Adrenal gland (tissue), 12 donors: ENCODE results near the gene COL6A3. TPM values are rescaled to one million over a fixed set of nuclear protein-coding genes. Genes with fewer than 3 reads are reported as not detected.

ENCODE experiments used
- DNase-seq, 7 donors: peaks; one replicate each; pipeline ENCODE4 v3.0.0-alpha.2; 2019 to 2020
- H3K27ac ChIP-seq, 5 donors: fragments of 200-600 bp; sonication (generic) in 4 of 5; 1 replicate in 3 of 5; 2 replicates in 2 of 5; pipeline versions ENCODE4 v1.5.1 to v1.8.0; 2016 to 2020; ENCODE audit warnings: mild to moderate bottlenecking in 1 of 5
- H3K27me3 ChIP-seq: fragments of 200-600 bp; 2 replicates; pipeline ENCODE4 v1.8.0; 2021
- H3K36me3 ChIP-seq, 2 donors: fragments of 200-600 bp; replicated peaks in 1 of 2; 1 replicate in 1 of 2; 2 replicates in 1 of 2; pipeline versions ENCODE4 v1.5.1 to v1.8.0; 2018 to 2022
- H3K4me1 ChIP-seq, 2 donors: fragments of 200-600 bp; replicated peaks in 1 of 2; 1 replicate in 1 of 2; 2 replicates in 1 of 2; pipeline versions ENCODE4 v1.5.1 to v1.8.0; 2018 to 2021
- H3K4me3 ChIP-seq, 4 donors: fragments of 200-600 bp; sonication (generic) in 3 of 4; one replicate each; pipeline ENCODE4 v1.5.1; 2016 to 2018
- H3K9me3 ChIP-seq, 3 donors: fragments of 200-600 bp; sonication (generic) in 1 of 3; replicated peaks in 1 of 3; 1 replicate in 2 of 3; 2 replicates in 1 of 3; pipeline versions ENCODE4 v1.5.1 to v1.8.0; 2016 to 2021
- CTCF ChIP-seq, 6 experiments: fragments of 450-650 bp in 4 of 6; fragments of 200-600 bp in 2 of 6; sonication (generic) in 1 of 6; IDR thresholded peaks; 1 replicate in 5 of 6; 2 replicates in 1 of 6; pipeline versions ENCODE4 v1.5.1 to v1.8.0; 2016 to 2021; ENCODE audit warnings: antibody characterized with exemption in 6 of 6, mild to moderate bottlenecking in 2 of 6, moderate library complexity in 1 of 6
- POLR2A ChIP-seq, 2 donors: fragments of 450-650 bp; IDR thresholded peaks; one replicate each; pipeline ENCODE4 v1.6.1; 2017; ENCODE audit warnings: antibody characterized with exemption in 2 of 2, mild to moderate bottlenecking in 2 of 2, moderate library complexity in 1 of 2
- WGBS, 4 donors: extraction: QIAGEN DNeasy Blood & Tissue Kit in 2 of 4; methylation state at CpG; one replicate each; pipeline versions ENCODE4 v1.1.5 to v1.1.7; 2013 to 2017; 5-methylcytosine and 5-hydroxymethylcytosine counted together
- intact Hi-C, 2 donors: fragments of 100-400 bp; cut with DNase I; formaldehyde crosslinking; loops; one replicate each; pipeline versions ENCODE4 v1.14.1 to v1.15.0; 2022 to 2023
- polyA plus RNA-seq, 3 donors: library from polyadenylated mRNA; stranded (reverse); fragments of 200-250 nt in 2 of 3; fragments of 350-450 nt in 1 of 3; fragmentation: Illumina TruSeq in 1 of 3; extraction: RNeasy Lipid Tissue Mini Kit (QIAGEN cat#74804) in 1 of 3; gene quantifications; one replicate each; pipeline ENCODE4 v1.2.3, GENCODE V29; 2013 to 2014
- total RNA-seq, 9 donors: library from RNA; depleted of rRNA in 4 of 9; stranded (reverse); fragments of >200 nt in 4 of 9; fragments of 120-200 nt in 1 of 9; fragmentation: NEBNext Ultra II Directional in 1 of 9; extraction: Animal tissue kit (Norgen Biotek cat#: 25700) in 1 of 9; gene quantifications; one replicate each; pipeline versions ENCODE4 v1.1.0 to v1.2.4, GENCODE V29; 2013 to 2023
- donor health status: healthy with polysubstance abuse.
- donor health status: Bipolar disorder and iron deficiency.
- donor health status: DM: yes; HTN: yes; CAD: no.
- donor health status: DM: no; HTN: no; CAD: no.
- donor health status: DM: no; HTN: no; CAD: no.
- donor health status: DM: yes; HTN: yes; CAD: no.

COL6A3 gene
- total and polyA plus RNA-seq, 12 donors = 15.5 to 69.4 (median 33.1) TPM

DNA sequence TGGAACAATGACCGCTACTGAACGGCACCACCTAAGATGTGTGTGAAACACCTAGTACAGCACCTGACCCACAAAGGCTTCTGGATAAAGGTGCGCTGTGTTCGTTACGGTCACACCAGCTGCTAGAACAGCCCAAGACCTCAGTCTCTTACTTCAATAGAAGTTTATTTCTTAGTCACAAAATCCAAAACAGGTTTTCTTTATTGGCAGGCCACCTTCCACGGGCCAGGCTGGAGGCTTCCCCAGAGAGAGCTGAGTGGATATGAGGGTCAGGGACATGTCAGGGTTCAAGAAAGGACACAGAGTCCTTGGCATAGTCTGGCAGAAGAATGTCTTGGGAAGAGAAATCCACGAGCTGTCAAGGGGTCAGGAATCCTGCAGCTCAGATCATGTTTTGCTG lies 92.2 kb downstream of the COL6A3 start:
- Histone ChIP-seq H3K9me3 (no peaks in the 10 kb centered on the region), H3K4me3 (no peak overlapping the region), H3K27me3 (no peaks in the 10 kb centered on the region), H3K36me3 (no peaks in the 10 kb centered on the region), H3K27ac (peak overlapping the region in 2 of 5 donors; percentile 29 to 39), H3K4me1 (no peaks in the 10 kb centered on the region)
- intact Hi-C loops = no loop called here
- DNase-seq = no peak
- TF ChIP-seq POLR2A (IDR thresholded peaks at IDR 0.05) (no peak), CTCF (IDR thresholded peaks at IDR 0.05) (no peak)
- 70 to 81% (median 76%) methylated on average over 7 of the region's 7 CpGs for WGBS, 4 donors

DNA sequence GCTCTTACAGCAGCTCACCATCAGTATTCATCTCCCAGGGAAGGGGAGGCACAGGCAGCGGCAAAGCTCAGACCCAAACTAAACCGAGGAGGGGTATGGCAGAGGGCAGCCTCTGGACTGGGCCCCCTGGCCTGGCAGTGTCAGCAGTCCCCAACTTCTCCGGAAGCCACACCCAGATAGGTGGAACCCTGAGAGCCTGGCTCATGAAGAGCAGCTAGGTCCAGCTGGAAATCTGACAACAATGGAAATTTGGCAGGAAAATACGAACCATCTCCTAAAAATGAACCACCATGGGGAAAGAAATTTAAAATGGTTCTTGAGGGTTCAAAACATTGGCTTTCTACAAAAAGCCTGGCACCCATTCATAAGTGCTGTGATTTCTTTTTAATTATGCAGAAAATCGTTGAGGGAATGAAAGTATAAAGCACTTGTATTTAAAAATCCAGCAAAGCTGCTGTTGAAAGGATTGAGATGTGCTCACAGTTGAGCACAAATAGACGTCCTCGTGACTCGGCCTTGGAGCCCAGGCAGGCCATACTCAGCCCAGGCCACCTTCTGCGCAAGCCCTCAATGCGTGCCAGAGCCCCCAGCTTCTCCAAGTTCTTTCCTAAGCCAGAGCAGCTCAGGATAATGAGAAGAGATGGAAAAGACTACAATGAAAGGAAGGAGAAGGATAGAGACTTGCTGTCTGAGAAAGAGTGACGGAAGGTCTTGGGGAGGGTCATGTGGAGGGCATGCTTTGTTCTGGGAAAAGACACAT lies 93.0 kb downstream of the COL6A3 start:
- H3K9me3 ChIP-seq = no peaks in the 10 kb centered on the region
- WGBS, 4 donors = 73 to 84% (median 80%) methylated on average over 11 of the region's 11 CpGs
- DNase-seq = no peak

DNA sequence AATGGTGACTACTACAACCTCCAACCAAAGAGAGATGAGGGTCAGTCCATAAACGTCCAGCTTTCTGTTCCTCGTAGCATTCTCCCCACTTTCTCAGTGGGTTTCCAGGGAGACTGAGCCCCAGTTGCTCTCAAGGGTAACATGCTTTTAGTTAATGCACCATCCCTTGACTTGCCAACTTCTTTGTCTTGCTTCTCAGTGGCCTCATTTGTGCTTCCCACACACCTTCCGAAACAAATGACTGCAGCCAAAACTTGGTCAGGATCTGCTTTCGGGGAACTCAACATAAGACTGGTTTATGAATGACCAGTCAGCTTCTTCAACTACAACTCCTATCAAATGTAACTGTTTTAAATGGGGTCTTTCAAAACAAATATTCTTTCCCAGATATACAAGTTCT lies 94.1 kb downstream of the COL6A3 start:
- H3K4me1 ChIP-seq = peaks cover 5 to 9% of the 10 kb centered on the region in 2 donors
- no peak for TF ChIP-seq CTCF (IDR thresholded peaks at IDR 0.05)
- no peak for TF ChIP-seq POLR2A (IDR thresholded peaks at IDR 0.05)
- intact Hi-C loops = loop anchor here (10.0 kb wide), 3 partner anchors 115 to 145 kb away; no protein-coding TSS in a partner anchor
- no peak overlapping the region for H3K4me3 ChIP-seq
- H3K27me3 ChIP-seq = no peaks in the 10 kb centered on the region
- no peak overlapping the region for H3K27ac ChIP-seq
- no peaks in the 10 kb centered on the region for H3K9me3 ChIP-seq
- H3K36me3 ChIP-seq = no peaks in the 10 kb centered on the region
- no peak for DNase-seq
- 90 to 93% (median 91%) methylated on average over 4 of the region's 4 CpGs for WGBS, 4 donors

More for the DNA sequence above, 93.0 kb downstream of the COL6A3 start:
- no peaks in the 10 kb centered on the region for H3K4me1 ChIP-seq
- intact Hi-C loops = no loop called here
- TF ChIP-seq POLR2A (IDR thresholded peaks at IDR 0.05) (no peak), CTCF (IDR thresholded peaks at IDR 0.05) (no peak)
- H3K27me3 ChIP-seq = no peaks in the 10 kb centered on the region
- H3K27ac ChIP-seq = peak overlapping the region in 2 of 5 donors; percentile 12 to 39
- no peaks in the 10 kb centered on the region for H3K36me3 ChIP-seq
- no peak overlapping the region for H3K4me3 ChIP-seq

- WGBS, 4 donors = 88 to 93% (median 91%) methylated on average over 15 of the region's 15 CpGs
- Histone ChIP-seq H3K4me1 (peaks cover 12 to 15% of the 10 kb centered on the region in 2 donors), H3K27me3 (no peaks in the 10 kb centered on the region), H3K9me3 (no peaks in the 10 kb centered on the region), H3K27ac (no peak overlapping the region), H3K4me3 (no peak overlapping the region), H3K36me3 (no peaks in the 10 kb centered on the region)
- DNase-seq = no peak
- intact Hi-C loops = loop anchor here (10.0 kb wide), 3 partner anchors 114 to 144 kb away; no protein-coding TSS in a partner anchor
- TF ChIP-seq POLR2A (IDR thresholded peaks at IDR 0.05) = no peak
- no peak for TF ChIP-seq CTCF (IDR thresholded peaks at IDR 0.05)
Observed at GRCh38 chr2:237319086-237319820, 94.7 kb downstream of the COL6A3 start.
